GM12878 (cell line): ENCODE measurements around the gene CTNNBL1. TPM values are rescaled to one million over a fixed set of nuclear protein-coding genes. Genes with fewer than 3 reads are reported as not detected.

Experiments used
- ATAC-seq: fragments of 200-7000 bp; cut with Tn5 transposase; 3 replicates; pipeline ENCODE4 v1.9.1; 2020; ENCODE audit warnings: mild to moderate bottlenecking, moderate library complexity
- BruUV-seq: library from RNA; stranded (reverse); fragments of 400-500 nt; replicated peaks from 2 replicates; lab custom pipeline; 2021; lab: Mats Ljungman, UMichigan
- CTCF ChIA-PET: fragments of 300-600 bp; sonication (Branson Sonifier 250); formaldehyde crosslinking; extraction: SDS; loops from one replicate; lab custom pipeline; 2021; ENCODE audit warnings: inconsistent platforms; lab: Yijun Ruan, JAX
- POLR2A ChIA-PET: fragments of 350-600 bp; formaldehyde crosslinking; extraction: SDS; loops from one replicate; lab custom pipeline; 2021; ENCODE audit warnings: inconsistent platforms; lab: Charles Lee
- RAD21 ChIA-PET: fragments of 300-600 bp; sonication (Branson Sonifier 250); formaldehyde crosslinking; loops from one replicate; lab custom pipeline; 2023; ENCODE audit warnings: antibody characterized with exemption; ENCODE audit not compliant: unreplicated experiment; lab: Charles Lee
- SMC1A ChIA-PET: fragments of 300-600 bp; sonication (Branson Sonifier 250); formaldehyde crosslinking; loops from one replicate; lab custom pipeline; 2023; ENCODE audit not compliant: unreplicated experiment, uncharacterized antibody; lab: Charles Lee
- DNase-seq: peaks from one replicate; pipeline ENCODE4 v3.0.0-alpha.2; 2011; ENCODE audit warnings: low read depth, low spot score
- FAIRE-seq: peaks from 3 replicates; lab custom pipeline; 2011; peaks lifted over from hg19 to GRCh38; lab: Jason Lieb, UNC
- H2AFZ ChIP-seq: 2 replicates; pipeline ENCODE4 v1.6.0; 2011; ENCODE audit warnings: low read depth, low read length, control low read depth; ENCODE audit not compliant: control insufficient read depth
- H3K27ac ChIP-seq: 2 replicates; pipeline ENCODE4 v1.5.1; 2011; ENCODE audit warnings: control low read depth; ENCODE audit not compliant: control insufficient read depth, insufficient read depth
- H3K27me3 ChIP-seq, 2 experiments: replicated peaks in 1 of 2; 2 replicates each; pipeline versions ENCODE4 v1.6.0 to v1.6.1; 2011; ENCODE audit warnings: low read length in 1 of 2; ENCODE audit not compliant: control insufficient read depth in 2 of 2, insufficient read depth in 2 of 2
- H3K36me3 ChIP-seq, 2 experiments: 2 replicates each; pipeline ENCODE4 v1.5.1; 2011; ENCODE audit warnings: low read length in 1 of 2; ENCODE audit not compliant: control insufficient read depth in 2 of 2, insufficient read depth in 2 of 2
- H3K4me1 ChIP-seq: 2 replicates; pipeline ENCODE4 v1.6.1; 2011; ENCODE audit warnings: mild to moderate bottlenecking, low read length, moderate library complexity, mixed read lengths; ENCODE audit not compliant: control insufficient read depth, insufficient read depth
- H3K4me2 ChIP-seq: 2 replicates; pipeline ENCODE4 v1.6.0; 2011; ENCODE audit warnings: control low read depth; ENCODE audit not compliant: control insufficient read depth, insufficient read depth
- H3K4me3 ChIP-seq: fragments of 200-600 bp; sonication (generic); 2 replicates; pipeline ENCODE4 v1.5.1; 2016
- H3K79me2 ChIP-seq: 2 replicates; pipeline ENCODE4 v1.6.0; 2011; ENCODE audit warnings: low read length; ENCODE audit not compliant: control insufficient read depth, insufficient read depth
- H3K9ac ChIP-seq: 2 replicates; pipeline ENCODE4 v1.8.0; 2011; ENCODE audit warnings: low read length, control low read depth, mixed read lengths; ENCODE audit not compliant: control insufficient read depth, insufficient read depth
- H3K9me3 ChIP-seq: replicated peaks from 3 replicates; pipeline ENCODE4 v1.5.1; 2011; ENCODE audit warnings: mild to moderate bottlenecking, low read length; ENCODE audit not compliant: control insufficient read depth, insufficient read depth
- H4K20me1 ChIP-seq: 2 replicates; pipeline ENCODE4 v1.6.0; 2011; ENCODE audit not compliant: control insufficient read depth, insufficient read depth
- GABPA ChIP-seq: IDR thresholded peaks from 2 replicates; pipeline ENCODE4 v1.6.1; 2014; ENCODE audit warnings: antibody characterized with exemption, low read depth, mild to moderate bottlenecking, inconsistent platforms
- HDAC6 ChIP-seq: fragments of 200-600 bp; sonication (generic); IDR thresholded peaks from one replicate; pipeline ENCODE4 v1.8.0; 2017; ENCODE audit warnings: antibody characterized with exemption; ENCODE audit not compliant: unreplicated experiment
- PAX8 ChIP-seq: fragments of 450-650 bp; IDR thresholded peaks from 2 replicates; pipeline ENCODE4 v1.6.1; 2017; ENCODE audit warnings: mild to moderate bottlenecking, moderate library complexity
- SP1 ChIP-seq: IDR thresholded peaks from one replicate; pipeline ENCODE4 v1.6.1; 2011; ENCODE audit warnings: low read depth, low read length
- TCF3 ChIP-seq: IDR thresholded peaks from 2 replicates; pipeline ENCODE4 v1.6.1; 2012; ENCODE audit warnings: low read depth, mild to moderate bottlenecking, low read length, borderline replicate concordance; ENCODE audit not compliant: insufficient read depth
- WGBS: methylation state at CpG from one replicate; pipeline ENCODE4 v1.1.6; 2016; ENCODE audit warnings: low lambda C conversion rate; ENCODE audit not compliant: insufficient replicate concordance, insufficient coverage; ENCODE audit errors: missing lambda C conversion rate; 5-methylcytosine and 5-hydroxymethylcytosine counted together
- in situ Hi-C: fragments of 300-500 bp; cut with MboI; formaldehyde crosslinking; loops from 9 replicates; pipeline ENCODE4 v1.14.3; 2018; ENCODE audit warnings: mixed read lengths
- intact Hi-C: fragments of 100-400 bp; cut with micrococcal nuclease; formaldehyde crosslinking; loops from one replicate; pipeline ENCODE4 v1.14.2; 2022; ENCODE audit not compliant: unreplicated experiment
- polyA plus RNA-seq, 11 experiments: library from polyadenylated mRNA; depleted of rRNA in 4 of 11; unstranded in 6 of 11; stranded (reverse) in 5 of 11; fragments of >200 nt; fragmentation: Nextera tagmentation in 4 of 11; fragmentation: Illumina TruSeq in 1 of 11; extraction: Ambion mirVana in 4 of 11; extraction: Trizol in 1 of 11; gene quantifications; 1 replicate in 1 of 11; 2 replicates in 10 of 11; pipeline versions ENCODE4 v1.2.1 to v1.2.3, GENCODE V29; 2011 to 2016; ENCODE audit warnings: inconsistent platforms in 2 of 11, missing spikeins in 2 of 11, low read depth in 1 of 11
- total RNA-seq, 4 experiments: library from RNA; depleted of rRNA in 3 of 4; stranded (reverse); fragments of >200 nt in 3 of 4; fragmentation: Illumina TruSeq in 1 of 4; extraction: Trizol in 1 of 4; gene quantifications; 2 replicates each; pipeline versions ENCODE4 v1.2.1 to v1.2.3, GENCODE V29; 2013 to 2021

CTNNBL1 gene
- total and polyA plus RNA-seq, 10 of the 15 experiments (the other 5 are each of a cell fraction or from before 2014, with no cell fraction given), result 43.1 to 102 (median 67.8) TPM

DNA sequence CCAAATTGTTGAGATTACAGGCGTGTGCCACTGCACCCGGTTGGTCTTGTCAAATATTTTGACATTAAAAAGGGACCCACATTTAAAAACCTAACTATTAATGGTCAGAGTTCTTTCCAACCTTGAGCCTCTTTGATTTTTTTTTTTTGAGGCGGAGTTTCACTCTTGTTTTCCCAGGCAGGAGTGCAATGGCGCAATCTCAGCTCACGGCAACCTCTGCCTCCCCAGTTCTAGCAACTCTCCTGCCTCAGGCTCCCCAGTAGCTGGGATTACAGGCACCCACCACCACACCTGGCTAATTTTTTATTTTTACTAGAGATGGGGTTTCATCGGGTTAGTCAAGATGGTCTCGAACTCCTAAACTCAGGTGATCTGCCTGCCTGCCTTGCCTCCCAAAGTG lies 31.3 kb downstream of the CTNNBL1 start:
- intact Hi-C loops (no loop called here), in situ Hi-C loops (no loop called here)
- Histone ChIP-seq H3K36me3 (no peaks in the 10 kb centered on the region), H2AFZ (no peak overlapping the region), H3K9ac (no peak overlapping the region), H3K9me3 (peaks cover 6% of the 10 kb centered on the region; the same call in 2 of the 3 replicates), H3K4me1 (no peaks in the 10 kb centered on the region; the same call in 1 of the 2 replicates), H3K27ac (no peak overlapping the region), H3K4me2 (no peak overlapping the region), H4K20me1 (no peaks in the 10 kb centered on the region), H3K27me3 (no peaks in the 10 kb centered on the region)
- ATAC-seq (no peak), DNase-seq (no peak), FAIRE-seq (no peak)
- no TSS peak for BruUV-seq
- ChIA-PET SMC1A (no interaction called here), CTCF (interaction anchor here (2.2 kb wide), 1 partner anchor 10 kb away, joined by 9 read pairs; no protein-coding TSS in a partner anchor), POLR2A (no interaction called here)
- 96% methylated on average over 7 of the region's 7 CpGs for WGBS
- TF ChIP-seq TCF3 (no peak), HDAC6 (no peak), GABPA (no peak), PAX8 (no peak), SP1 (no peak)
- TF ChIP-seq, all 136 proteins: peak for 0
- Histone ChIP-seq H3K4me3 (no peak overlapping the region), H3K79me2 (peaks cover 6% of the 10 kb centered on the region)
- RAD21 ChIA-PET, result no interaction called here

DNA sequence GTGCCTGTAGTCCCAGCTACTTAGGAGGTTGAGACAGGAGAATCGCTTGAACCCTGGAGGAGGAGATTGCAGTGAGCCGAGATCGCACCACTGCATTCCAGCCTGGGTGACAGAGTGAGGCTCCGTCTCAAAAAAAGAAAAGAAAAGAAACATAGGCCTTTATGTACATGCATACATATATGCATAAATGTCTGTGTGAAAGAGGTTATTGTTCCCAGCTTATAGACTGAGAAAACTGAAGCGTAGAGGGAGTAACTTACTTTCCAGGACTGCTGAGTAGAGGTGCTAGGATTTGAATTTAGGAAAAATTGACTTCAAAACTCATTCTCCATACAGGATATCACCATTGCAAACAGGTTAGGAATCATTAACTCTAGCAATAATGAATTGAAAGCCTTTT lies 32.0 kb downstream of the CTNNBL1 start:
- Histone ChIP-seq H3K4me1 (no peaks in the 10 kb centered on the region; the same call in 1 of the 2 replicates), H3K27me3 (no peaks in the 10 kb centered on the region), H3K4me3 (no peak overlapping the region)
- FAIRE-seq (no peak), DNase-seq (no peak)
- 100% methylated on average over 5 of the region's 5 CpGs for WGBS
- no TSS peak for BruUV-seq
- TF ChIP-seq PAX8, result no peak
- TF ChIP-seq, all 136 proteins: peak for 0
- peaks cover 6% of the 10 kb centered on the region for H3K79me2 ChIP-seq
- peaks cover 4% of the 10 kb centered on the region; the same call in 2 of the 3 replicates for H3K9me3 ChIP-seq
- ATAC-seq, result no peak
- ChIA-PET CTCF (interaction anchor here (2.2 kb wide), 1 partner anchor 9 kb away, joined by 9 read pairs; no protein-coding TSS in a partner anchor), SMC1A (interaction anchor here (1.2 to 1.8 kb wide), 2 partner anchors 10 to 41 kb away, joined by 3 to 8 read pairs; no protein-coding TSS in a partner anchor), POLR2A (no interaction called here), RAD21 (no interaction called here)
- intact Hi-C loops (no loop called here), in situ Hi-C loops (no loop called here)
- no peak overlapping the region for H2AFZ ChIP-seq
- H3K36me3 ChIP-seq, result no peaks in the 10 kb centered on the region
- H3K4me2 ChIP-seq, result no peak overlapping the region
- no peak overlapping the region for H3K27ac ChIP-seq
- H3K9ac ChIP-seq, result no peak overlapping the region
- no peaks in the 10 kb centered on the region for H4K20me1 ChIP-seq
